Posterior cingulate gyrus (tissue), 11 donors: Measurements from ENCODE around the gene SHBG.
A peak's percentile ranks its signal among the peaks of the same experiment; 100 is the strongest.
"Not testable (repeated sequence)": the region's sequence is repeated elsewhere in the genome, so short reads cannot be mapped to it uniquely, and the experiment has no call there.

ENCODE experiments used
- DNase-seq, 10 donors: peaks; one replicate each; pipeline versions ENCODE4 v3.0.0 to v3.0.0-alpha.2; 2020 to 2021; ENCODE audit warnings: mixed read lengths in 3 of 10
- intact Hi-C: fragments of 100-400 bp; cut with DNase I; formaldehyde crosslinking; loops from one replicate; pipeline ENCODE4 v1.15.1; 2023

SHBG gene

GRCh38 chr17:7610641-7611040 lies 19.3 kb upstream of the SHBG start:
- DNase-seq: peak in 1 of 10 donors; percentile 62
- intact Hi-C loops: no loop called here

- no peak for DNase-seq
- intact Hi-C loops: no loop called here
Measured at GRCh38 chr17:7611635-7612293, 18.2 kb upstream of the SHBG start.

- DNase-seq: no peak
- intact Hi-C loops: no loop called here
Measured at GRCh38 chr17:7612294-7612640, 17.7 kb upstream of the SHBG start.

DNA sequence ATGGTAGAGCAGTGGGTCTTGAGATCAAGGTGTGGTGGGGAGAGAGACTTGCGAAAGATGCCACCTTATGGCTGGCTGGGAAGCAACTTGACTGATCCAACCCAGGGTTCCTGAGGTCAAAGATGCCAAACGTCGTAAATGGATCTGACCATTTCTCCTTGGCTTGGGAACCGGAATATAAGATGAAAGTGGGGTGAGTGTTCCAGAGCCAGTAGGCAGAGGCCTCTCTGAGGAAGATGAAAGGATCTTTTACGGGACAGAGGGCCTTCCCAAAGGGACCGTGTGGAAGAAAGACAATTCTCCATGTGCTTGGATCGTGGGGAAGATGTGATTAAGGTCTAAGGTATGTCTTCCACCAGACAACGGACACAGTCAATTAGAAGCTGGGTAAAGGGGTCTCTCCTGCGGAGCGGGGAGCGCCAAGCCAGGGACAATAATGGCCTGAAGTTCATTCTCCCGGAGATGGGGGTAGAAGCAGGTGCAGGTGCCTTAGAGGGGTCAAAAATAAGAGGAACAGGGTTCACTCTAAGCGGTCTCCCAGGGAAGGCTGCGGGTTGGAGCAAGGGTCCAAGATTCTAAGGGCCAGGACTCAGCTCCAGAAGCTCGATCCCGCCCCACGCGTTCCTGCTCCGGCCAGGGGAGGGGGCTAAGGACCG lies 16.0 kb upstream of the SHBG start:
- DNase-seq: no peak
- intact Hi-C loops: loop anchor here (2.0 kb wide), 1 partner anchor 73 kb away; the partner anchor contains the start of gene TP53

- DNase-seq: peak; percentile 99 to 100 (median 100)
- intact Hi-C loops: loop anchor here (2.0 kb wide), 1 partner anchor 72 kb away; the partner anchor contains the start of gene TP53
Measured at GRCh38 chr17:7614425-7615264, 15.3 kb upstream of the SHBG start, which contains the start of gene FXR2. Gene FXR2 (minus strand): TSS chr17:7614897. CDS start chr17:7614532, 365 bp downstream.

GRCh38 chr17:7615265-7615747 lies 14.6 kb upstream of the SHBG start:
- no peak for DNase-seq
- intact Hi-C loops: loop anchor here (2.0 kb wide), 1 partner anchor 71 kb away; the partner anchor contains the start of gene TP53

GRCh38 chr17:7618608-7619007 lies 11.3 kb upstream of the SHBG start:
- DNase-seq: no peak
- intact Hi-C loops: no loop called here

GRCh38 chr17:7620835-7621234 lies 9.1 kb upstream of the SHBG start:
- intact Hi-C loops: no loop called here
- peak in 1 of 10 donors; percentile 49 for DNase-seq

DNA sequence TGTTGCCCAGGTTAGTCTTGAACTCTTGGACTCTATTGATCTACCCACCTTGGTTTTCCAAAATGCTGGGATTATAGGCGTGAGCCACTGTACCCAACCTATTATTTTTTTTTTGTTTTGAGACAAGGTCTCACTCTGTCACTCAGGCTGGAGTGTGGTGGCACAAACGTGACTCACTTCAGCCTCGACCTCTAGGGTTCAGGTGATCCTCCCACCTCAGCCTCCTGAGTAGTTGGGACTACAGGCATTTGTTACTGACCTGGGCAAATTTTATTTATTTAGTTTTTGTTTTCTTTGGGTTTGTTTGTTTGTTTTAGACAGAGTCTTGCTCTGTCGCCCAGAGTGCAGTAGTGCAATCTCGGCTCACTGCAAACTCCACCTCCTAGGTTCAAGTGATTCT lies 6.3 kb upstream of the SHBG start:
- intact Hi-C loops: no loop called here
- peak in 2 of 10 donors; percentile 12 to 34 for DNase-seq

- peak in 1 of 10 donors; percentile 22 for DNase-seq
- intact Hi-C loops: not testable (repeated sequence)
Measured at GRCh38 chr17:7625749-7626148, 4.2 kb upstream of the SHBG start.

DNA sequence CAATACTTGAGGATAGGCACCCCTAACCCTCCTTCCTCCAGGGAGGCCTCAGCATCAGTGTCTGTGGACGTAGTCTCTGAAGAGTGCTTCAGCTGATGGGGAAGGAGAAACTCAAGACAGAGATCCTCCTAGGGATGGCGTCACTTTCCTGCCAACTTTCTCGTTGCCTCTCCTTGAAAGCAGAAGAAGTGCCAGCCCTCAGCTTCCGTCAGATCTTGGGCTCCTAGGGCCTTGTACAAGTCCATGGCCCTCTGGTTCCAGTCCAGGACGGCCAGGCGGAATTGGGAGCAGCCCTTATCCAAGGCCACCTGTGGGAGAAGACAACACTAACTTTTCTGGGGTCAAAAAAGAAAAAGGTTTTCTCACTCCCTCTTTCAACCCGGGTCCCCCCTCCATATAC lies 3.6 kb upstream of the SHBG start:
- intact Hi-C loops: no loop called here
- DNase-seq: peak in 2 of 10 donors; percentile 52 to 76

GRCh38 chr17:7626956-7627249 lies 3.0 kb upstream of the SHBG start:
- intact Hi-C loops: no loop called here
- DNase-seq: peak in 1 of 10 donors; percentile 30

GRCh38 chr17:7627250-7628121 lies 2.4 kb upstream of the SHBG start, which contains the start of gene SAT2:
Gene SAT2 (minus strand): TSS chr17:7627821. CDS start chr17:7627635, 186 bp downstream.
- peak; percentile 91 to 99 (median 94) for DNase-seq

GRCh38 chr17:7631398-7632380 lies 1.8 kb downstream of the SHBG start:
- intact Hi-C loops: no loop called here
- DNase-seq: peak in 2 of 10 donors; percentile 19 to 55

More at GRCh38 chr17:7627250-7628121, 2.4 kb upstream of the SHBG start, which contains the start of gene SAT2:
- intact Hi-C loops: no loop called here

DNA sequence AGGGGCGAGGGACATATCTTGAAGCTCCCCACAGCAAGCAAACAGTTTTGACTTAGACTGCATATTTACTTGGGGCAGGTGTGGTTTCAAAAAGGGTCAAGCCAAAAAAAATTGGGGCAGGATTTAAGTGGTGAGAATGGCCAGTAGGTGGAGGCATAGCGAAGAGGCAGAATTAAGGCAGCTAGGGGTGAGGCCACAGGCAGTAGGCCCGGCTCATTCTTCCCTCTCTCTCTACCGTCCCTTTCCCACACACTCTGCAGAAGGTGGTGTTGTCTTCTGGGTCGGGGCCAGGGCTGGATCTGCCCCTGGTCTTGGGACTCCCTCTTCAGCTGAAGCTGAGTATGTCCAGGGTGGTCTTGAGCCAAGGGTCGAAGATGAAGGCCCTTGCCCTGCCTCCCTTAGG lies 2.6 kb downstream of the SHBG start:
- DNase-seq: peak in 2 of 10 donors; percentile 12 to 69
- intact Hi-C loops: no loop called here

- DNase-seq: peak in 1 of 10 donors; percentile 29
- intact Hi-C loops: no loop called here
Measured at GRCh38 chr17:7633093-7633492, 3.2 kb downstream of the SHBG start.

DNA sequence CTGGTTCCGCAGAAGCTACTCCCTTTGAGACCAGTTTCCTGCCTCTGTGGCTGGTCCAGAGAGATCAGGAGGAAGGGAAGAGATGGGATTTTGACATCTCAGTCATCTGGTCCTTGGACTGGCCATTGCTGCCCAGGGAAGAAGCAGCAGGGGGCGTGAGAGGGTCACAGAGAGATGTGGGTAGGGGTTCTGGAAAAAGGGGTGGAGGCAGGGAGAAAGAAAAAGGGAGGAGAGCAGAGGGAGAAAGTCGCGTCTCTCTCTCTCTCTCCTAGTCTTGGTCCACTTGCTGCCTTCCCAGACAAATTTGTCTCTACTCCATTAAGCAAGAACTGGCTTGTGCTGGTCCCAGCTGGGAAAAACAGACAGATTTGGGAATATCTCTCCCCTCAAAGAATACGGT lies 4.4 kb downstream of the SHBG start:
- intact Hi-C loops: loop anchor here (2.0 kb wide), 1 partner anchor 54 kb away; the partner anchor contains the start of gene WRAP53

DNA sequence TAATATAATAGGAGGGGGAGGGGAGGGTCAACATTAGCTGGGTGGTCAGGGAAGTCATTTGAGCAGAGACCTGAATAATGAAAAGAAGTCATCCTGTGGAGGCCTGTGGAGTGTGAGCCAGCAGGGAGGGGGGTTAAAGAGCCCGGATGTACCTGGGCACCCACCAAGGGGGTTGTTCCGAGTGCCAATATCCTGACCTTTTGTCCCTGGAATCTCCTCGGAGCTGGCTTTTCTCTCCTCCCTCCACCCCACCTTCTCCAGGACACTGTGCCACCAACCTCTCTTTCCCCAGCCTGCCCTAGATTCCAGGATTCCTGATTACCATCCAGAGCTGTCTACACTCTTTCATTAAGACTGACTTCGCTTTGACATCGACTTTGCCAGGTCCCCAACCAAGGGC lies 6.2 kb downstream of the SHBG start:
- intact Hi-C loops: no loop called here
- DNase-seq: no peak

More for the DNA sequence above, 4.4 kb downstream of the SHBG start:
- peak in 5 of 10 donors; percentile 43 to 90 (median 50) for DNase-seq

GRCh38 chr17:7640783-7641182 lies 10.8 kb downstream of the SHBG start:
- intact Hi-C loops: no loop called here
- DNase-seq: no peak
